HepG2 (cell line): ENCODE data around the gene MRPL9. TPM values are rescaled to one million over a fixed set of nuclear protein-coding genes. Genes with fewer than 3 reads are reported as not detected.

Experiments
- BHLHE40 ChIP-seq: IDR thresholded peaks from 2 replicates; pipeline ENCODE4 v1.6.1; 2011; ENCODE audit warnings: low read length, improper control_type of control experiment
- ELF4 ChIP-seq: sonication (generic); formaldehyde crosslinking; IDR thresholded peaks from 2 replicates; pipeline ENCODE4 v1.5.0; 2020; ENCODE audit warnings: missing genetic modification reagents, mild to moderate bottlenecking, moderate library complexity, borderline replicate concordance
- HDAC1 ChIP-seq: sonication (generic); formaldehyde crosslinking; IDR thresholded peaks from 2 replicates; pipeline ENCODE4 v1.5.1; 2020; ENCODE audit warnings: mild to moderate bottlenecking, missing genetic modification reagents
- HOXA3 ChIP-seq: sonication (generic); formaldehyde crosslinking; IDR thresholded peaks from 2 replicates; pipeline ENCODE4 v1.5.0; 2020; ENCODE audit warnings: missing genetic modification reagents
- KAT2B ChIP-seq: fragments of 150-350 bp; IDR thresholded peaks from 2 replicates; pipeline ENCODE4 v1.6.1; 2014; ENCODE audit warnings: low read depth, low read length, borderline replicate concordance
- KDM2A ChIP-seq: sonication (generic); formaldehyde crosslinking; IDR thresholded peaks from 2 replicates; pipeline ENCODE4 v1.4.0; 2020; ENCODE audit warnings: low read depth, missing genetic modification reagents, borderline replicate concordance
- KLF16 ChIP-seq, 2 experiments: sonication (generic) in 1 of 2; formaldehyde crosslinking in 1 of 2; IDR thresholded peaks; 2 replicates each; pipeline versions ENCODE4 v1.6.1 to v1.8.0; 2016 to 2023; ENCODE audit warnings: missing genetic modification reagents in 2 of 2, missing compliant biosample characterization in 1 of 2
- MAFK ChIP-seq, 2 experiments: IDR thresholded peaks in 1 of 2; conservative IDR thresholded peaks in 1 of 2; 2 replicates each; pipeline ENCODE4 v1.6.1; 2011; ENCODE audit warnings: improper control_type of control experiment in 2 of 2, low read length in 2 of 2
- MBNL3 ChIP-seq: fragments of 250-450 bp; sonication (Bioruptor Pico); conservative IDR thresholded peaks from 2 replicates; pipeline ENCODE4 v1.8.0; 2022; ENCODE audit warnings: mild to moderate bottlenecking, inconsistent platforms
- MYPOP ChIP-seq: sonication (generic); formaldehyde crosslinking; IDR thresholded peaks from 2 replicates; pipeline ENCODE4 v1.8.1; 2023; ENCODE audit warnings: mild to moderate bottlenecking, moderate library complexity, missing genetic modification reagents
- NAIF1 ChIP-seq: sonication (generic); formaldehyde crosslinking; IDR thresholded peaks from 2 replicates; pipeline ENCODE4 v1.5.0; 2020; ENCODE audit warnings: mild to moderate bottlenecking, missing genetic modification reagents, borderline replicate concordance
- NFE2L2 ChIP-seq: fragments of 150-350 bp; IDR thresholded peaks from 2 replicates; pipeline ENCODE4 v1.6.1; 2014; ENCODE audit warnings: low read length
- RXRB ChIP-seq: IDR thresholded peaks from 2 replicates; pipeline ENCODE4 v1.6.1; 2016; ENCODE audit warnings: borderline replicate concordance, missing genetic modification reagents, missing compliant biosample characterization
- SIX4 ChIP-seq: sonication (generic); formaldehyde crosslinking; IDR thresholded peaks from 2 replicates; pipeline ENCODE4 v1.4.0; 2020; ENCODE audit warnings: missing genetic modification reagents
- SSRP1 ChIP-seq: IDR thresholded peaks from 2 replicates; pipeline ENCODE4 v1.6.1; 2016; ENCODE audit warnings: control low read depth
- TCF7L2 ChIP-seq: IDR thresholded peaks from 2 replicates; pipeline ENCODE4 v1.6.1; 2011; ENCODE audit warnings: mild to moderate bottlenecking, low read depth, low read length, moderate library complexity
- ZNF207 ChIP-seq: fragments of 450-650 bp; IDR thresholded peaks from 2 replicates; pipeline ENCODE4 v1.6.1; 2016; ENCODE audit warnings: antibody characterized with exemption, borderline replicate concordance
- ZNF256 ChIP-seq: sonication (generic); formaldehyde crosslinking; conservative IDR thresholded peaks from 2 replicates; pipeline ENCODE4 v1.4.0; 2020; ENCODE audit warnings: missing genetic modification reagents
- ZNF441 ChIP-seq: sonication (generic); formaldehyde crosslinking; IDR thresholded peaks from 2 replicates; pipeline ENCODE4 v1.7.0; 2021; ENCODE audit warnings: missing genetic modification reagents, borderline replicate concordance
- ZNF570 ChIP-seq: sonication (generic); formaldehyde crosslinking; IDR thresholded peaks from 2 replicates; pipeline ENCODE4 v1.4.0; 2020; ENCODE audit warnings: mild to moderate bottlenecking, missing genetic modification reagents, borderline replicate concordance
- ZNF720 ChIP-seq: sonication (generic); formaldehyde crosslinking; IDR thresholded peaks from 2 replicates; pipeline ENCODE4 v1.4.0; 2020; ENCODE audit warnings: missing genetic modification reagents
- polyA plus RNA-seq, 8 experiments: library from polyadenylated mRNA; depleted of rRNA in 3 of 8; stranded (reverse) in 7 of 8; unstranded in 1 of 8; fragments of >200 nt; fragmentation: Illumina TruSeq in 4 of 8; extraction: Trizol in 4 of 8; gene quantifications; 2 replicates each; pipeline versions ENCODE4 v1.2.1 to v1.2.3, GENCODE V29; 2011 to 2016; ENCODE audit warnings: low read depth in 4 of 8, missing spikeins in 1 of 8, mixed read lengths in 1 of 8; ENCODE audit not compliant: insufficient read depth in 1 of 8
- total RNA-seq, 5 experiments: library from RNA; depleted of rRNA; stranded (reverse); fragments of >200 nt; fragmentation: Illumina TruSeq; extraction: Trizol; gene quantifications; 2 replicates each; pipeline ENCODE4 v1.2.3, GENCODE V29; 2016; ENCODE audit warnings: low read depth in 1 of 5
- TF ChIP-seq, protein P1 (sequence below): sonication (generic); formaldehyde crosslinking; IDR thresholded peaks from 2 replicates; pipeline ENCODE4 v1.4.0; 2020; ENCODE audit warnings: mild to moderate bottlenecking, missing genetic modification reagents
- TF ChIP-seq, protein P2 (sequence below): sonication (generic); formaldehyde crosslinking; IDR thresholded peaks from 2 replicates; pipeline ENCODE4 v1.4.0; 2020; ENCODE audit warnings: missing genetic modification reagents
- TF ChIP-seq, protein P3 (sequence below): sonication (generic); formaldehyde crosslinking; IDR thresholded peaks from 2 replicates; pipeline ENCODE4 v1.5.0; 2020; ENCODE audit warnings: missing genetic modification reagents

The MRPL9 gene
- total and polyA plus RNA-seq, 2 of the 13 experiments (the other 11 are each of a cell fraction or from before 2014, with no cell fraction given) = 72.1 to 107 TPM

- TF ChIP-seq, protein P1, sequence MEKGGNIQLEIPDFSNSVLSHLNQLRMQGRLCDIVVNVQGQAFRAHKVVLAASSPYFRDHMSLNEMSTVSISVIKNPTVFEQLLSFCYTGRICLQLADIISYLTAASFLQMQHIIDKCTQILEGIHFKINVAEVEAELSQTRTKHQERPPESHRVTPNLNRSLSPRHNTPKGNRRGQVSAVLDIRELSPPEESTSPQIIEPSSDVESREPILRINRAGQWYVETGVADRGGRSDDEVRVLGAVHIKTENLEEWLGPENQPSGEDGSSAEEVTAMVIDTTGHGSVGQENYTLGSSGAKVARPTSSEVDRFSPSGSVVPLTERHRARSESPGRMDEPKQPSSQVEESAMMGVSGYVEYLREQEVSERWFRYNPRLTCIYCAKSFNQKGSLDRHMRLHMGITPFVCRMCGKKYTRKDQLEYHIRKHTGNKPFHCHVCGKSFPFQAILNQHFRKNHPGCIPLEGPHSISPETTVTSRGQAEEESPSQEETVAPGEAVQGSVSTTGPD (CRISPR knock-in tag) = no peak
- TF ChIP-seq MBNL3 (no peak), ELF4 (no peak), KLF16 (CRISPR knock-in tag; IDR thresholded peaks at IDR 0.05) (peak in 1 of 2 experiments; percentile 66; a peak in 1 of 4 replicates), ZNF256 (peak; percentile 38; the same call in 1 of the 2 replicates), HOXA3 (CRISPR knock-in tag) (peak; percentile 85), MYPOP (CRISPR knock-in tag) (0 out of 2 replicates have a peak, but pooled peaks have one; percentile 21), RXRB (CRISPR knock-in tag) (peak; percentile 40; the same call in 1 of the 2 replicates), ZNF207 (no peak), MAFK (conservative IDR thresholded peaks at IDR 0.05 in 1 of 2, IDR thresholded peaks at IDR 0.05 in 1 of 2; ENCODE audit: low read length in 2 of 2) (no peak; a peak in 1 of 4 replicates), NFE2L2 (no peak), KAT2B (no peak), ZNF720 (no peak), SSRP1 (CRISPR knock-in tag) (no peak), NAIF1 (no peak), KDM2A (CRISPR knock-in tag) (peak; percentile 94), ZNF570 (CRISPR knock-in tag) (no peak), ZNF441 (CRISPR knock-in tag) (peak; percentile 56; the same call in 1 of the 2 replicates), HDAC1 (CRISPR knock-in tag) (peak; percentile 98), TCF7L2 (no peak), SIX4 (CRISPR knock-in tag) (no peak), BHLHE40 (no peak)
- TF ChIP-seq, protein P2, sequence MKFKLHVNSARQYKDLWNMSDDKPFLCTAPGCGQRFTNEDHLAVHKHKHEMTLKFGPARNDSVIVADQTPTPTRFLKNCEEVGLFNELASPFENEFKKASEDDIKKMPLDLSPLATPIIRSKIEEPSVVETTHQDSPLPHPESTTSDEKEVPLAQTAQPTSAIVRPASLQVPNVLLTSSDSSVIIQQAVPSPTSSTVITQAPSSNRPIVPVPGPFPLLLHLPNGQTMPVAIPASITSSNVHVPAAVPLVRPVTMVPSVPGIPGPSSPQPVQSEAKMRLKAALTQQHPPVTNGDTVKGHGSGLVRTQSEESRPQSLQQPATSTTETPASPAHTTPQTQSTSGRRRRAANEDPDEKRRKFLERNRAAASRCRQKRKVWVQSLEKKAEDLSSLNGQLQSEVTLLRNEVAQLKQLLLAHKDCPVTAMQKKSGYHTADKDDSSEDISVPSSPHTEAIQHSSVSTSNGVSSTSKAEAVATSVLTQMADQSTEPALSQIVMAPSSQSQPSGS = peak; percentile 71
- TF ChIP-seq, protein P3, sequence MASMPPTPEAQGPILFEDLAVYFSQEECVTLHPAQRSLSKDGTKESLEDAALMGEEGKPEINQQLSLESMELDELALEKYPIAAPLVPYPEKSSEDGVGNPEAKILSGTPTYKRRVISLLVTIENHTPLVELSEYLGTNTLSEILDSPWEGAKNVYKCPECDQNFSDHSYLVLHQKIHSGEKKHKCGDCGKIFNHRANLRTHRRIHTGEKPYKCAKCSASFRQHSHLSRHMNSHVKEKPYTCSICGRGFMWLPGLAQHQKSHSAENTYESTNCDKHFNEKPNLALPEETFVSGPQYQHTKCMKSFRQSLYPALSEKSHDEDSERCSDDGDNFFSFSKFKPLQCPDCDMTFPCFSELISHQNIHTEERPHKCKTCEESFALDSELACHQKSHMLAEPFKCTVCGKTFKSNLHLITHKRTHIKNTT (CRISPR knock-in tag) = no peak
Observed at GRCh38 chr1:151762941-151763921, at the start of gene MRPL9 (continued).
